Natural killer cell (primary cell): ENCODE data around the gene ATAD3B. TPM values are rescaled to one million over a fixed set of nuclear protein-coding genes. Genes with fewer than 3 reads are reported as not detected.
A peak's percentile ranks its signal among the peaks of the same experiment; 100 is the strongest.
"Not testable (repeated sequence)": the region's sequence is repeated elsewhere in the genome, so short reads cannot be mapped to it uniquely, and the experiment has no call there.

Experiments
- ATAC-seq, 3 donors: fragments of 150-1000 bp in 2 of 3; fragments of 200-7000 bp in 1 of 3; cut with Tn5 transposase; 1 replicate in 1 of 3; 2 replicates in 2 of 3; pipeline ENCODE4 v1.10.0; 2021; ENCODE audit warnings: mild to moderate bottlenecking in 2 of 3, moderate library complexity in 2 of 3
- DNase-seq, 2 donors: peaks; one replicate each; pipeline versions ENCODE4 v3.0.0 to v3.0.0-alpha.2; 2013 to 2021; ENCODE audit warnings: mixed read lengths in 1 of 2
- H3K27ac ChIP-seq: one replicate; pipeline ENCODE4 v1.5.1; 2013; ENCODE audit warnings: mild to moderate bottlenecking, low read length
- H3K27me3 ChIP-seq: one replicate; pipeline ENCODE4 v1.6.1; 2013; ENCODE audit warnings: low read length; ENCODE audit not compliant: control insufficient read depth, insufficient read depth
- H3K36me3 ChIP-seq: one replicate; pipeline ENCODE4 v1.6.1; 2013; ENCODE audit warnings: low read length; ENCODE audit not compliant: control insufficient read depth, insufficient read depth
- H3K4me1 ChIP-seq: one replicate; pipeline ENCODE4 v1.6.1; 2013; ENCODE audit warnings: low read length; ENCODE audit not compliant: control insufficient read depth, insufficient read depth
- H3K4me3 ChIP-seq: one replicate; pipeline ENCODE4 v1.5.1; 2013; ENCODE audit warnings: low read length
- H3K9me3 ChIP-seq: one replicate; pipeline ENCODE4 v1.6.1; 2013; ENCODE audit warnings: low read length; ENCODE audit not compliant: control insufficient read depth, insufficient read depth
- H3K27ac Mint-ChIP-seq, 2 donors: one replicate each; pipeline ENCODE4 v1.8.0; 2022; ENCODE audit warnings: mild to moderate bottlenecking in 2 of 2, mixed read lengths in 2 of 2, moderate library complexity in 1 of 2
- H3K27me3 Mint-ChIP-seq, 2 donors: one replicate each; pipeline ENCODE4 v1.8.0; 2022; ENCODE audit warnings: low read depth in 2 of 2, mixed read lengths in 2 of 2
- H3K36me3 Mint-ChIP-seq: one replicate; pipeline ENCODE4 v1.8.0; 2022; ENCODE audit warnings: mixed read lengths
- H3K4me1 Mint-ChIP-seq, 2 donors: one replicate each; pipeline ENCODE4 v1.8.0; 2022; ENCODE audit warnings: mixed read lengths in 2 of 2
- H3K4me3 Mint-ChIP-seq: one replicate; pipeline ENCODE4 v1.8.0; 2022; ENCODE audit warnings: mild to moderate bottlenecking, moderate library complexity, mixed read lengths
- H3K9me3 Mint-ChIP-seq, 2 donors: one replicate each; pipeline ENCODE4 v1.8.0; 2022; ENCODE audit warnings: mixed read lengths in 2 of 2
- CTCF ChIP-seq: fragments of 200-600 bp; IDR thresholded peaks from one replicate; pipeline ENCODE4 v1.8.0; 2022; ENCODE audit warnings: antibody characterized with exemption
- WGBS: methylation state at CpG from one replicate; pipeline ENCODE4 v1.1.7; 2013; ENCODE audit warnings: missing lambda C conversion rate; ENCODE audit not compliant: insufficient coverage; 5-methylcytosine and 5-hydroxymethylcytosine counted together
- intact Hi-C: fragments of 100-400 bp; cut with micrococcal nuclease; formaldehyde crosslinking; loops from one replicate; pipeline ENCODE4 v1.14.2; 2022
- total RNA-seq, 4 donors: library from RNA; stranded (reverse); fragments of 120-200 nt in 1 of 4; gene quantifications; one replicate each; pipeline versions ENCODE4 v1.2.3 to v1.2.4, GENCODE V29; 2013 to 2022

The ATAD3B gene
- total RNA-seq, 3 donors from 2014 or later (not counting 1 experiment from before 2014, with no cell fraction given), result 31.9 to 52.4 (median 42.9) TPM

DNA sequence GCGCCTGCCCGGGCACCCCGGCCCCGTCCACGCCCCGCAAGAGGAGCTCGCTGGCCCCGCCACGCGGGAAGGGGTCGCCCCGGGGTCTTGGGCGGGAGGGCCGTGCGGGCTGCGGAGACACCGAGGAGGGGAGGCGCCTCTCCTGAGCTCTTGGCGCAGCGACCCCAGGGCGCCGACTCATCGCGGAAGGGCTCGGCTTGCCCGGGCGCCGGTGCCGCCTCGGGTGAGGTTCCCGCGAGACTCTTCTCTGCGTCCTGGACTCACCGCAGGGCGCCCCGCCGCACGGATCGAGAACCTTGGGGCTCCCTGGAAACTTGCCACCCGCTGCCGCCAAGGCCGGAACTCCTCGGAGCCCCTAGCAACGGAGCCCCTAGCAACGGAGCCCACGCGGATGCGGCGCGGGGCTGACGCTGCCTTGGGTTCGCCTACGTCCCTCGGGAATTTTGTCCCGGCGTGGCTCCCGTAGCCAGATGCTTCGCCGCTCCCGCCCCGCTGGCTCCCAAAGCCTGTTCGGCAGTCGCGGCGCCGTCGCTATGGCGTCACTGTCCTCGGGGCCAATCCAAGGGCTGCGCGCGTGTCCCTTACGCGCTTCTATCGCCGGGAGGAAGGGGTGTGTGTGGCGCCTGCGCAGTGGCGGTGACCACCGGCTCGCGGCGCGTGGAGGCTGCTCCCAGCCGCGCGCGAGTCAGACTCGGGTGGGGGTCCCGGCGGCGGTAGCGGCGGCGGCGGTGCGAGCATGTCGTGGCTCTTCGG lies 40.1 kb downstream of the ATAD3B start, which contains the start of gene ATAD3A:
Gene ATAD3A (plus strand): TSS at position 630 of the 753 bp plus-strand sequence. CDS start 107 bp downstream, at position 737.
- no peaks in the 10 kb centered on the region for H3K27me3 ChIP-seq
- intact Hi-C loops, result no loop called here
- Mint-ChIP-seq H3K9me3 (no peaks in the 10 kb centered on the region), H3K4me1 (peaks cover 6 to 13% of the 10 kb centered on the region in 2 donors), H3K36me3 (no peaks in the 10 kb centered on the region), H3K27me3 (no peaks in the 10 kb centered on the region), H3K27ac (peak within 1 kb of the TSS; percentile 87 to 92), H3K4me3 (peak within 1 kb of the TSS; percentile 95)
- peak; percentile 87 to 97 for DNase-seq
- peak within 1 kb of the TSS; percentile 88 for H3K27ac ChIP-seq
- H3K4me1 ChIP-seq, result peaks cover 13% of the 10 kb centered on the region
- no peak for TF ChIP-seq CTCF
- no peaks in the 10 kb centered on the region for H3K36me3 ChIP-seq
- no peaks in the 10 kb centered on the region for H3K9me3 ChIP-seq
- WGBS, result under 1% methylated on average over 99 of the region's 99 CpGs
- ATAC-seq, result peak; percentile 91 to 96 (median 91)
- peak within 1 kb of the TSS; percentile 87 for H3K4me3 ChIP-seq

- H3K9me3 ChIP-seq, H3K27me3 Mint-ChIP-seq, intact Hi-C loops, H3K9me3 Mint-ChIP-seq, H3K27me3 ChIP-seq, H3K36me3 Mint-ChIP-seq, H3K36me3 ChIP-seq, H3K27ac ChIP-seq: not testable (repeated sequence)
- Mint-ChIP-seq H3K4me3 (peak overlapping the region; percentile 50), H3K4me1 (peaks cover 6 to 13% of the 10 kb centered on the region in 2 donors), H3K27ac (peak overlapping the region; percentile 87 to 92)
- peaks cover 13% of the 10 kb centered on the region for H3K4me1 ChIP-seq
- peak; percentile 13 to 36 (median 30) for ATAC-seq
- peak; percentile 30 to 48 for DNase-seq
- H3K4me3 ChIP-seq, result peak overlapping the region; percentile 34
- 0% methylated on average over 39 of the region's 52 CpGs for WGBS
Measured at GRCh38 chr1:1512425-1512824, 40.9 kb downstream of the ATAD3B start.

DNA sequence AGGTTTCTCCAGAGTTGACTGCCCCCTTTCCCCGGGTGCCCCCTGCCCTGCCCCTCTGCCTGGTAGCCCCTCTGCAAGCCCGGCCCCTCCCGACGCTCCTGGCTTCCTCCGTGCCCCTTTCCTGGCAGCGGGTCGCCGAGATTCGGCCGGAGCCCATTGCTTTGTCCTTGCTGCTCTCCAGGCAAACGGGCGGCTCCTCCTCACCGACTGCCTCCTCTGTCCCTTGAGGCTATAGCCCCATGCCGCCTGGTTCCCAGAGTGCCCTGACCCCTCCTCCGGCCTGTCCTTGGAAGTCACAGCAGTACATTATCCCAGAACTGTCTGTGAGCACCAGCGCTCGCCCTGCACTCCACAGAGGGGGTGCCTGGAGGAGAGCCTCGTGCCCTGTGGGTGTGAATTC lies 42.1 kb downstream of the ATAD3B start:
- ATAC-seq, DNase-seq, H3K4me3 ChIP-seq, H3K27me3 Mint-ChIP-seq, H3K36me3 ChIP-seq, H3K36me3 Mint-ChIP-seq, H3K9me3 Mint-ChIP-seq, H3K9me3 ChIP-seq, H3K27me3 ChIP-seq, intact Hi-C loops: not testable (repeated sequence)
- H3K27ac Mint-ChIP-seq, result peak overlapping the region; percentile 56 to 76
- peak overlapping the region; percentile 15 for H3K27ac ChIP-seq
- H3K4me3 Mint-ChIP-seq, result peak overlapping the region; percentile 80
- WGBS, result 91% methylated on average over 11 of the region's 18 CpGs
- peaks cover 13% of the 10 kb centered on the region for H3K4me1 ChIP-seq
- peaks cover 6 to 13% of the 10 kb centered on the region in 2 donors for H3K4me1 Mint-ChIP-seq

DNA sequence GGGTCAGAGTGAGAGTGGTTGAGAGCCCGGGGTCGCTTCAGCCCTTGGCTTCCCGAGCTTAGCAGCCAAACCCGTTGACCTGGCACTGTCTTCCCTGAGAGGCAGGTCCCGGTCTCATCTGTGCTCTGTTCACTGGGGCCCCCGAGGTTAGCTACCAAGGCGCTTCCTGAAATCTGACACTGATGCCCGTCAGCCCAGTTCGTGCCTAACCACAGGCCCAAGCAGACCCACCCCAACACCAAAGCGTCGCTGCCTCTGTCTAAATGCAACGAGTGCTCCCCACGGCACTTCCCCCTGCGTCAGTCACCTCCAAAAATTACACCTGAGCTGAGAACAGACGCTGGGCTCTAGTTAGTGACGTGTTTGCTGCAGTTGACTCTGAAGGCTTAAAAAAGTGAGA lies 42.8 kb downstream of the ATAD3B start:
- 46% methylated on average over 11 of the region's 16 CpGs for WGBS
- intact Hi-C loops, H3K27ac Mint-ChIP-seq: not testable (repeated sequence)

GRCh38 chr1:1516923-1517322 lies 45.4 kb downstream of the ATAD3B start:
- H3K4me1 Mint-ChIP-seq, H3K4me1 ChIP-seq, H3K9me3 ChIP-seq, H3K4me3 ChIP-seq, DNase-seq, H3K9me3 Mint-ChIP-seq, intact Hi-C loops, H3K36me3 Mint-ChIP-seq, H3K27ac Mint-ChIP-seq, H3K4me3 Mint-ChIP-seq, H3K27me3 ChIP-seq, H3K27ac ChIP-seq, H3K27me3 Mint-ChIP-seq, ATAC-seq: not testable (repeated sequence)
- 97% methylated on average over 10 of the region's 14 CpGs for WGBS
- H3K36me3 ChIP-seq, result peaks cover 13% of the 10 kb centered on the region

More for the DNA sequence above, 42.8 kb downstream of the ATAD3B start:
- H3K36me3 ChIP-seq, H3K4me3 Mint-ChIP-seq, H3K27me3 ChIP-seq, H3K4me3 ChIP-seq, ATAC-seq, DNase-seq, H3K9me3 Mint-ChIP-seq, H3K36me3 Mint-ChIP-seq, H3K9me3 ChIP-seq, H3K27me3 Mint-ChIP-seq: not testable (repeated sequence)
- H3K4me1 Mint-ChIP-seq, result peaks cover 6 to 13% of the 10 kb centered on the region in 2 donors
- Histone ChIP-seq H3K27ac (peak overlapping the region; percentile 75), H3K4me1 (peaks cover 13% of the 10 kb centered on the region)
